OCI-LY7 (cell line): ENCODE results near the gene SBF2. TPM values are rescaled to one million over a fixed set of nuclear protein-coding genes. Genes with fewer than 3 reads are reported as not detected.
A peak's percentile ranks its signal among the peaks of the same experiment; 100 is the strongest.

Source experiments
- BruUV-seq: library from RNA; stranded (reverse); fragments of 400-500 nt; replicated peaks from 2 replicates; lab custom pipeline; 2021; lab: Mats Ljungman, UMichigan
- CTCF ChIA-PET: fragments of 300-600 bp; sonication (Branson Sonifier 250); formaldehyde crosslinking; loops from one replicate; lab custom pipeline; 2022; ENCODE audit warnings: antibody characterized with exemption; ENCODE audit not compliant: unreplicated experiment; lab: Charles Lee
- POLR2A ChIA-PET: fragments of 300-600 bp; sonication (Branson Sonifier 250); formaldehyde crosslinking; loops from one replicate; lab custom pipeline; 2022; ENCODE audit warnings: antibody characterized with exemption; lab: Charles Lee
- DNase-seq: peaks from one replicate; pipeline ENCODE4 v3.0.0-alpha.2; 2015; ENCODE audit warnings: low spot score
- H2AFZ ChIP-seq: fragments of 200-600 bp; sonication (generic), shearing (Covaris generic); 2 replicates; pipeline ENCODE4 v1.6.1; 2014; ENCODE audit warnings: mild to moderate bottlenecking, antibody characterized with exemption, low read length, moderate library complexity
- H3K27ac ChIP-seq: fragments of 200-600 bp; sonication (generic); 2 replicates; pipeline ENCODE4 v1.5.1; 2014; ENCODE audit warnings: mixed run types, low read depth, mild to moderate bottlenecking, moderate library complexity, low read length, inconsistent platforms; ENCODE audit not compliant: poor library complexity, severe bottlenecking
- H3K36me3 ChIP-seq: fragments of 200-600 bp; sonication (generic); 2 replicates; pipeline ENCODE4 v1.6.1; 2014; ENCODE audit warnings: mild to moderate bottlenecking, antibody characterized with exemption, low read length, moderate library complexity, mixed read lengths; ENCODE audit not compliant: insufficient read depth
- H3K4me1 ChIP-seq: fragments of 200-600 bp; sonication (generic); 2 replicates; pipeline ENCODE4 v1.5.1; 2014; ENCODE audit warnings: mild to moderate bottlenecking, low read length; ENCODE audit not compliant: insufficient read depth, poor library complexity, severe bottlenecking
- H3K4me2 ChIP-seq: fragments of 200-600 bp; sonication (generic); 2 replicates; pipeline ENCODE4 v1.6.1; 2014; ENCODE audit warnings: mild to moderate bottlenecking, low read length
- H3K4me3 ChIP-seq: fragments of 200-600 bp; sonication (generic); 2 replicates; pipeline ENCODE4 v1.5.1; 2014; ENCODE audit warnings: mild to moderate bottlenecking, low read depth, low read length; ENCODE audit not compliant: poor library complexity, severe bottlenecking
- H3K79me2 ChIP-seq: fragments of 200-600 bp; sonication (generic); 2 replicates; pipeline ENCODE4 v1.6.1; 2016; ENCODE audit warnings: low read depth, mild to moderate bottlenecking, low read length, moderate library complexity, mixed read lengths; ENCODE audit not compliant: insufficient read depth
- H3K9me2 ChIP-seq: fragments of 200-600 bp; sonication (generic); 2 replicates; pipeline ENCODE4 v1.6.1; 2016; ENCODE audit warnings: mild to moderate bottlenecking, low read length, mixed read lengths; ENCODE audit not compliant: insufficient read depth
- H3K9me3 ChIP-seq: fragments of 200-600 bp; sonication (generic); 2 replicates; pipeline ENCODE4 v1.6.1; 2014; ENCODE audit warnings: mild to moderate bottlenecking, mixed run types, low read length, mixed read lengths
- H4K20me1 ChIP-seq: fragments of 200-600 bp; sonication (generic); 2 replicates; pipeline ENCODE4 v1.6.1; 2014; ENCODE audit warnings: mild to moderate bottlenecking, antibody characterized with exemption, low read length, moderate library complexity, mixed read lengths; ENCODE audit not compliant: insufficient read depth
- EZH2phosphoT487 ChIP-seq: fragments of 200-600 bp; sonication (generic); IDR thresholded peaks from 2 replicates; pipeline ENCODE4 v1.6.1; 2018; ENCODE audit warnings: low read depth, borderline replicate concordance, mild to moderate bottlenecking, mixed run types, antibody characterized with exemption, low read length, moderate library complexity, mixed read lengths
- intact Hi-C: fragments of 100-400 bp; cut with micrococcal nuclease; formaldehyde crosslinking; loops from one replicate; pipeline ENCODE4 v1.10.0; 2022; ENCODE audit not compliant: unreplicated experiment
- total RNA-seq, 2 experiments: library from RNA; depleted of rRNA in 1 of 2; stranded (reverse); fragments of >200 nt in 1 of 2; shearing (Covaris generic) in 1 of 2; gene quantifications; 2 replicates each; pipeline ENCODE4 v1.2.3, GENCODE V29; 2014 to 2022
- TF ChIP-seq, protein P1 (sequence below): fragments of 200-600 bp; sonication (generic); conservative IDR thresholded peaks from 2 replicates; pipeline ENCODE4 v1.5.1; 2014; ENCODE audit warnings: mild to moderate bottlenecking, antibody characterized with exemption, low read length, moderate library complexity, mixed read lengths

Gene SBF2
- total RNA-seq, 2 experiments from 2014 or later, result 12.9 to 14.3 TPM

DNA sequence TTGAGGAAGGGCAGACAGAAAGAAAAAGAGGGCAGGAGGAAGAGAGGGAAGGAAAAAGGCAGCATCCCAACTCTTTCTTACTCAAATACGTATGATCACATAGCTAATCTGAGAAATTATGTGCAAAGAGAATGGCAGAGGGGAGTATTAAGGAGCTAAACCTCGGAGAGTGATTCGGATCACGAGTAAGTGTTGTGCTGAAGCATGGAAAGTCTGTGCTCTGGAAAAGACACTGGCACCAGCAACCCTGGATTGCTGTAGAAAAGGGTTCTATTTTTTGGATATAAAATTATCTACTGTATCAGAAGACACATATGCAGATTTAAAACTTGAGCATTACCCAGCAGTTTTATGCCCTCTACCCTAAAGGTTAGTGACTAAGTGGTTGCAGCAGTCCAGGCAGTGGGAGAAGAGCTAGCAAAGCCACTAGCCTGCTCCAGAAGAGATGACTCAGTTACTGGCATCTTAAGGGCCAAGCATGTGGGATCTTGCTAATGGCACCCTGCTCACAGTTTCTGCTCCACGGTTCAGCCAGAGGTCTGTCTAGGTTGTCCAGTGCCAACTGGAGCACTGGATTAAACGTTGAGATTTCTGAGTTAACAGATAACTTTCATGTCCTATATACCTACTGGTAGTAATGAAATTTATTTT lies 478.4 kb downstream of the SBF2 start:
- Histone ChIP-seq H3K9me3 (no peaks in the 10 kb centered on the region), H3K4me1 (no peaks in the 10 kb centered on the region), H3K27ac (no peak overlapping the region), H3K4me2 (no peak overlapping the region), H2AFZ (no peak overlapping the region), H3K9me2 (no peaks in the 10 kb centered on the region), H3K36me3 (no peaks in the 10 kb centered on the region), H4K20me1 (no peaks in the 10 kb centered on the region), H3K79me2 (no peaks in the 10 kb centered on the region), H3K4me3 (no peak overlapping the region)
- ChIA-PET POLR2A (interaction anchor here (1.0 to 1.4 kb wide), 3 partner anchors 15 to 509 kb away, joined by 3 to 6 read pairs (median 4); no protein-coding TSS in a partner anchor), CTCF (no interaction called here)
- TF ChIP-seq, protein P1, sequence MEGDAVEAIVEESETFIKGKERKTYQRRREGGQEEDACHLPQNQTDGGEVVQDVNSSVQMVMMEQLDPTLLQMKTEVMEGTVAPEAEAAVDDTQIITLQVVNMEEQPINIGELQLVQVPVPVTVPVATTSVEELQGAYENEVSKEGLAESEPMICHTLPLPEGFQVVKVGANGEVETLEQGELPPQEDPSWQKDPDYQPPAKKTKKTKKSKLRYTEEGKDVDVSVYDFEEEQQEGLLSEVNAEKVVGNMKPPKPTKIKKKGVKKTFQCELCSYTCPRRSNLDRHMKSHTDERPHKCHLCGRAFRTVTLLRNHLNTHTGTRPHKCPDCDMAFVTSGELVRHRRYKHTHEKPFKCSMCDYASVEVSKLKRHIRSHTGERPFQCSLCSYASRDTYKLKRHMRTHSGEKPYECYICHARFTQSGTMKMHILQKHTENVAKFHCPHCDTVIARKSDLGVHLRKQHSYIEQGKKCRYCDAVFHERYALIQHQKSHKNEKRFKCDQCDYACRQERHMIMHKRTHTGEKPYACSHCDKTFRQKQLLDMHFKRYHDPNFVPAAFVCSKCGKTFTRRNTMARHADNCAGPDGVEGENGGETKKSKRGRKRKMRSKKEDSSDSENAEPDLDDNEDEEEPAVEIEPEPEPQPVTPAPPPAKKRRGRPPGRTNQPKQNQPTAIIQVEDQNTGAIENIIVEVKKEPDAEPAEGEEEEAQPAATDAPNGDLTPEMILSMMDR, result no peak
- BruUV-seq, result no TSS peak
- intact Hi-C loops, result no loop called here
- DNase-seq, result no peak

GRCh38 chr11:9814108-9814507 lies 479.9 kb downstream of the SBF2 start:
- Histone ChIP-seq H4K20me1 (no peaks in the 10 kb centered on the region), H3K4me2 (no peak overlapping the region), H3K36me3 (no peaks in the 10 kb centered on the region), H3K27ac (no peak overlapping the region), H3K4me3 (no peak overlapping the region), H3K4me1 (no peaks in the 10 kb centered on the region), H3K79me2 (no peaks in the 10 kb centered on the region), H3K9me3 (no peaks in the 10 kb centered on the region), H2AFZ (no peak overlapping the region), H3K9me2 (no peaks in the 10 kb centered on the region)
- no TSS peak for BruUV-seq
- TF ChIP-seq, protein P1, result no peak
- no peak for TF ChIP-seq EZH2phosphoT487
- ChIA-PET CTCF (no interaction called here), POLR2A (interaction anchor here (1.4 kb wide), 1 partner anchor 25 kb away, joined by 4 read pairs; no protein-coding TSS in a partner anchor)
- intact Hi-C loops, result no loop called here
- no peak for DNase-seq

GRCh38 chr11:9808943-9809342 lies 485.1 kb downstream of the SBF2 start:
- POLR2A ChIA-PET, result interaction anchor here (0.7 kb wide), 3 partner anchors 145 to 1097 kb away, joined by 3 to 4 read pairs (median 3); no protein-coding TSS in a partner anchor
- CTCF ChIA-PET, result no interaction called here
- TSS peak; percentile 51 for BruUV-seq

More at GRCh38 chr11:9808943-9809342, 485.1 kb downstream of the SBF2 start:
- no peak overlapping the region for H3K27ac ChIP-seq
- no peaks in the 10 kb centered on the region for H3K79me2 ChIP-seq
- H4K20me1 ChIP-seq, result no peaks in the 10 kb centered on the region
- H3K4me1 ChIP-seq, result no peaks in the 10 kb centered on the region
- no peaks in the 10 kb centered on the region for H3K9me2 ChIP-seq
- TF ChIP-seq EZH2phosphoT487, result no peak
- TF ChIP-seq, protein P1, result no peak
- no peak for DNase-seq
- no peak overlapping the region for H3K4me3 ChIP-seq
- peaks cover 13% of the 10 kb centered on the region for H3K36me3 ChIP-seq
- H3K9me3 ChIP-seq, result no peaks in the 10 kb centered on the region
- H3K4me2 ChIP-seq, result no peak overlapping the region
- intact Hi-C loops, result no loop called here
- H2AFZ ChIP-seq, result no peak overlapping the region
